Measurements from ENCODE around the gene ESAM.

ESAM gene

GRCh38 chr11:124762624-124763155 lies 600 bp upstream of the ESAM start:
- peak overlapping the region; percentile 51 for H3K4me3 ChIP-seq (replicated peaks; ENCODE audit: low read depth, low read length)
- DNase-seq (ENCODE audit: low read depth) = no peak

GRCh38 chr11:124761301-124762104 lies 587 bp downstream of the ESAM start:
- peak overlapping the region; percentile 14 for H3K4me3 ChIP-seq (replicated peaks; ENCODE audit: low read depth, low read length)

More at GRCh38 chr11:124762624-124763155, 600 bp upstream of the ESAM start:
- TF ChIP-seq, protein P1, sequence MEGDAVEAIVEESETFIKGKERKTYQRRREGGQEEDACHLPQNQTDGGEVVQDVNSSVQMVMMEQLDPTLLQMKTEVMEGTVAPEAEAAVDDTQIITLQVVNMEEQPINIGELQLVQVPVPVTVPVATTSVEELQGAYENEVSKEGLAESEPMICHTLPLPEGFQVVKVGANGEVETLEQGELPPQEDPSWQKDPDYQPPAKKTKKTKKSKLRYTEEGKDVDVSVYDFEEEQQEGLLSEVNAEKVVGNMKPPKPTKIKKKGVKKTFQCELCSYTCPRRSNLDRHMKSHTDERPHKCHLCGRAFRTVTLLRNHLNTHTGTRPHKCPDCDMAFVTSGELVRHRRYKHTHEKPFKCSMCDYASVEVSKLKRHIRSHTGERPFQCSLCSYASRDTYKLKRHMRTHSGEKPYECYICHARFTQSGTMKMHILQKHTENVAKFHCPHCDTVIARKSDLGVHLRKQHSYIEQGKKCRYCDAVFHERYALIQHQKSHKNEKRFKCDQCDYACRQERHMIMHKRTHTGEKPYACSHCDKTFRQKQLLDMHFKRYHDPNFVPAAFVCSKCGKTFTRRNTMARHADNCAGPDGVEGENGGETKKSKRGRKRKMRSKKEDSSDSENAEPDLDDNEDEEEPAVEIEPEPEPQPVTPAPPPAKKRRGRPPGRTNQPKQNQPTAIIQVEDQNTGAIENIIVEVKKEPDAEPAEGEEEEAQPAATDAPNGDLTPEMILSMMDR (IDR thresholded peaks at IDR 0.05; ENCODE audit: low read length, missing control alignments) = no peak

GRCh38 chr11:124760806-124761205 lies 1.3 kb downstream of the ESAM start:
- DNase-seq (ENCODE audit: low read depth) = no peak

More at GRCh38 chr11:124761301-124762104, 587 bp downstream of the ESAM start:
- TF ChIP-seq, protein P1 (IDR thresholded peaks at IDR 0.05; ENCODE audit: low read length, missing control alignments) = no peak
- no peak for DNase-seq (ENCODE audit: low read depth)

GRCh38 chr11:124760205-124760652 lies 1.9 kb downstream of the ESAM start:
- TF ChIP-seq, protein P1 (IDR thresholded peaks at IDR 0.05; ENCODE audit: low read length, missing control alignments) = no peak
- no peak for DNase-seq (ENCODE audit: low read depth)
- H3K4me3 ChIP-seq (replicated peaks; ENCODE audit: low read depth, low read length) = no peak overlapping the region

More at GRCh38 chr11:124760806-124761205, 1.3 kb downstream of the ESAM start:
- no peak overlapping the region for H3K4me3 ChIP-seq (replicated peaks; ENCODE audit: low read depth, low read length)
- TF ChIP-seq, protein P1 (IDR thresholded peaks at IDR 0.05; ENCODE audit: low read length, missing control alignments) = no peak

GRCh38 chr11:124759266-124760204 lies 2.6 kb downstream of the ESAM start:
- peak; percentile 67 for DNase-seq (ENCODE audit: low read depth)
- TF ChIP-seq, protein P1 (IDR thresholded peaks at IDR 0.05; ENCODE audit: low read length, missing control alignments) = no peak
- H3K4me3 ChIP-seq (replicated peaks; ENCODE audit: low read depth, low read length) = no peak overlapping the region

DNA sequence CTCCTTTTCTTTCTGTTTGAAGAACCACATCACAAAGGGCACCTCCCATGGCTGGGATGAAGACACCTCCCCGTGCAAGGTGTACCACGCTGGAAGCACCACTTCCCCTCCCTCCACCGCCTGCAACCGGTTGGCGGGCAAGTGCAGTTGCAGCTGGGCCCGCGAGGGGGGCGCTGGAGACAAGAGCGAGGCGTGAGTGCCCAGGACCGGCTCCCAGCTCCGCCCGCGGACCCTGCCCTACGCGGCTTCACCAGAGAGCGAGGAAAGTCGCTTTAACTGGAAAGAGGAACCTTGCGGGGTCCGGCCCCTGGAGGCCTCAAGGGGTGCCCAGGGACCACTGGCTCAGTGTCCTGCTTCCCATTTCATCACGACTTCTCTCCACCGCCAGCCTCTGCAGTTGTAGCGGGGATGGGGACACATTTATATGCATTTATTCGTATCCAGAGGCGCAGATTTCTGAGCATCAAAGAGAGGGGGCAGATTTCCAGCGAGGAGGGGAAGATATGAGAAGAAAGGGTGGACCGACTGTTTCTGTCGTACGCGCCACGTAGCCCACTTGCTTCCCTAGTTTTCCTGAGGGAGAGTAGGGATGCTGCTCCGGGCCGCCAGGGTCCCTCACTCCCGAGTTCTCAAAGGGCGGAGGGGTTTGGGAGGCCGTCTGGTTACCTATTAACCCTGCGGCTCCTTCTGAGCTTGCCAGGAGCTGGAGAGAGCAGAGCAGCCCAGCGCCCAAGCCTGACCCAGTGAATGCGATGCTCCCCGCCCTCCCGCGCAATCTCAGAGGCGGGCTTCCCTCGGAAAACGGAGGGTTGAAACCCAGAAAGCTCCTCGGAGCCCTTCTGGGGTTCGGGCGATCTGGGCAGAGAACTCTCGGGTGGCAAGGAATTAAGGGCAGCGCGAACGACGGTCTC lies 3.5 kb downstream of the ESAM start:
- peak overlapping the region; percentile 34 for H3K4me3 ChIP-seq (replicated peaks; ENCODE audit: low read depth, low read length)
- TF ChIP-seq, protein P1 (IDR thresholded peaks at IDR 0.05; ENCODE audit: low read length, missing control alignments) = peak; percentile 58
- DNase-seq (ENCODE audit: low read depth) = peak; percentile 64
